Smooth muscle cell (in vitro differentiated cells): Measurements from ENCODE around the gene SLC39A12. TPM values are rescaled to one million over a fixed set of nuclear protein-coding genes. Genes with fewer than 3 reads are reported as not detected.

Experiments used
- DNase-seq: peaks from one replicate; lab custom pipeline; 2025; ENCODE audit not compliant: unreplicated experiment; lab: John Stamatoyannopoulos, UW
- H2AFZ ChIP-seq: fragments of 200-600 bp; sonication (generic); 2 replicates; pipeline ENCODE4 v1.6.0; 2016; ENCODE audit warnings: antibody characterized with exemption, low read depth, mild to moderate bottlenecking
- H3F3A ChIP-seq: fragments of 200-600 bp; sonication (generic); 2 replicates; pipeline ENCODE4 v1.6.0; 2017; ENCODE audit warnings: antibody characterized with exemption, low read depth
- H3K27ac ChIP-seq: fragments of 200-600 bp; sonication (generic); 2 replicates; pipeline ENCODE4 v1.5.1; 2016; ENCODE audit warnings: low read depth, mild to moderate bottlenecking
- H3K27me3 ChIP-seq: fragments of 200-600 bp; sonication (generic); 2 replicates; pipeline ENCODE4 v1.6.1; 2016; ENCODE audit warnings: low read depth, mild to moderate bottlenecking
- H3K36me3 ChIP-seq: fragments of 200-600 bp; sonication (generic); 2 replicates; pipeline ENCODE4 v1.5.1; 2016; ENCODE audit warnings: low read depth
- H3K4me1 ChIP-seq: fragments of 200-600 bp; sonication (generic); 2 replicates; pipeline ENCODE4 v1.5.1; 2016; ENCODE audit warnings: low read depth
- H3K4me2 ChIP-seq: fragments of 200-600 bp; sonication (generic); 2 replicates; pipeline ENCODE4 v1.6.0; 2016; ENCODE audit warnings: mild to moderate bottlenecking
- H3K4me3 ChIP-seq: fragments of 200-600 bp; sonication (generic); 2 replicates; pipeline ENCODE4 v1.5.1; 2016; ENCODE audit warnings: mild to moderate bottlenecking
- H3K79me2 ChIP-seq: fragments of 200-600 bp; sonication (generic); 2 replicates; pipeline ENCODE4 v1.6.0; 2016; ENCODE audit warnings: low read depth, mild to moderate bottlenecking
- H3K9ac ChIP-seq: fragments of 200-600 bp; sonication (generic); 2 replicates; pipeline ENCODE4 v1.6.0; 2016; ENCODE audit warnings: low read depth
- H3K9me3 ChIP-seq: fragments of 200-600 bp; sonication (generic); replicated peaks from 2 replicates; pipeline ENCODE4 v1.5.1; 2016; ENCODE audit warnings: low read depth
- H4K20me1 ChIP-seq: fragments of 200-600 bp; sonication (generic); 2 replicates; pipeline ENCODE4 v1.6.0; 2016; ENCODE audit warnings: low read depth
- WGBS: methylation state at CpG from one replicate; pipeline ENCODE4 v1.1.7; 2016; ENCODE audit warnings: low lambda C conversion rate; 5-methylcytosine and 5-hydroxymethylcytosine counted together
- polyA plus RNA-seq: library from polyadenylated mRNA; unstranded; fragments of >200 nt; fragmentation: Nextera tagmentation; extraction: Ambion mirVana; gene quantifications from 2 replicates; pipeline ENCODE4 v1.2.1, GENCODE V29; 2016
- total RNA-seq: library from RNA; depleted of rRNA; stranded (reverse); fragments of >200 nt; gene quantifications from 2 replicates; pipeline ENCODE4 v1.2.3, GENCODE V29; 2014
- TF ChIP-seq, protein P1 (sequence below): fragments of 200-600 bp; sonication (generic); IDR thresholded peaks from 2 replicates; pipeline ENCODE4 v1.5.1; 2017; ENCODE audit warnings: borderline replicate concordance, mild to moderate bottlenecking, antibody characterized with exemption; ENCODE audit not compliant: insufficient read depth, poor library complexity, severe bottlenecking

The SLC39A12 gene
- total and polyA plus RNA-seq, 2 experiments from 2014 or later: not detected

DNA sequence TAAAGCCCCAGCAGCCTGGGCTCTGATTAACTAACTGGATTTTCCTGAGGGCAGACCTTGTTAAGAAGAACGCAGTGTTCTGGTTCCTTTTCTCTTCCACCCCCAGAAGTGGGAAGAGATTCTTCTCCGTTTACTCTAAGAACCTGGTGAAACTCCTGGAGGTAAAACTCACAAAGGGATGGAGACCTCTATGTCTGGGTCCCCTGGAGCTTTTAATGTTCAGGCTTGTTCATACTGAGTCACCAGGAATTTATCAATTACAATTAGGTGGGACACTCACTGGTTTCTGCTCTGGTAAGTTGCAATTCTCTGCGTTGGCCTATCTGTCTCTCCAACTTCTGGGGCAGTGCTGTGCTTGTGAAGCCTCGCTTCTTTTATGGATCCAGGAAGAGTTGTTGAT is 115.2 kb downstream of the SLC39A12 start:
- Histone ChIP-seq H3K4me1 (no peaks in the 10 kb centered on the region), H3K27ac (no peak overlapping the region), H3K4me3 (no peak overlapping the region), H2AFZ (no peak overlapping the region), H3K9me3 (no peaks in the 10 kb centered on the region), H3K9ac (no peak overlapping the region), H3K79me2 (no peaks in the 10 kb centered on the region), H3F3A (no peaks in the 10 kb centered on the region), H3K27me3 (peaks cover 61% of the 10 kb centered on the region), H4K20me1 (no peaks in the 10 kb centered on the region), H3K4me2 (no peak overlapping the region), H3K36me3 (no peaks in the 10 kb centered on the region)
- WGBS: 65% methylated on average over 4 of the region's 4 CpGs
- DNase-seq: no peak
- TF ChIP-seq, protein P1, sequence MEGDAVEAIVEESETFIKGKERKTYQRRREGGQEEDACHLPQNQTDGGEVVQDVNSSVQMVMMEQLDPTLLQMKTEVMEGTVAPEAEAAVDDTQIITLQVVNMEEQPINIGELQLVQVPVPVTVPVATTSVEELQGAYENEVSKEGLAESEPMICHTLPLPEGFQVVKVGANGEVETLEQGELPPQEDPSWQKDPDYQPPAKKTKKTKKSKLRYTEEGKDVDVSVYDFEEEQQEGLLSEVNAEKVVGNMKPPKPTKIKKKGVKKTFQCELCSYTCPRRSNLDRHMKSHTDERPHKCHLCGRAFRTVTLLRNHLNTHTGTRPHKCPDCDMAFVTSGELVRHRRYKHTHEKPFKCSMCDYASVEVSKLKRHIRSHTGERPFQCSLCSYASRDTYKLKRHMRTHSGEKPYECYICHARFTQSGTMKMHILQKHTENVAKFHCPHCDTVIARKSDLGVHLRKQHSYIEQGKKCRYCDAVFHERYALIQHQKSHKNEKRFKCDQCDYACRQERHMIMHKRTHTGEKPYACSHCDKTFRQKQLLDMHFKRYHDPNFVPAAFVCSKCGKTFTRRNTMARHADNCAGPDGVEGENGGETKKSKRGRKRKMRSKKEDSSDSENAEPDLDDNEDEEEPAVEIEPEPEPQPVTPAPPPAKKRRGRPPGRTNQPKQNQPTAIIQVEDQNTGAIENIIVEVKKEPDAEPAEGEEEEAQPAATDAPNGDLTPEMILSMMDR: no peak

DNA sequence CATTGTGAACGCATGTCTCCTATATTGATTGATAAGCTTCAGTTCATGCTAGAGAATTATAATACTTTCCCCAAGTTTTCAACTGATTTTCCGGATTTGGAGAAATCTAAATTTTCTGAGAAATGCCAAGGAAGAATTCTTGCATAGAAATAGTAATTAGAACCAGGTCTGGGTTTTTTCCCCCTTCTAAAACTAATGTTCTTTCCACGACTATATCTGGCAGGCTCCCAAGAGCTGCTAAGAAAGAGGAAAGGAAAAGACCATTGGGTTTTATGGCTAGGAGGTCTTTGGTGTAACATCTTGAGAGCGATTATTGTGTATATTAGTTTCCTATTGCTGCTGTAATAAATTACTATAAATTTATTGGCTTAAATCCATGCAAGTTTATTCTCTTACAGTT is 116.7 kb downstream of the SLC39A12 start:
- no peaks in the 10 kb centered on the region for H3K36me3 ChIP-seq
- no peak overlapping the region for H3K27ac ChIP-seq
- no peak for DNase-seq
- H3K27me3 ChIP-seq: peaks cover 59% of the 10 kb centered on the region
- no peaks in the 10 kb centered on the region for H3K4me1 ChIP-seq
- no peak overlapping the region for H3K9ac ChIP-seq
- H3K4me3 ChIP-seq: no peak overlapping the region
- no peak overlapping the region for H3K4me2 ChIP-seq
- no peaks in the 10 kb centered on the region for H3F3A ChIP-seq
- no peaks in the 10 kb centered on the region for H4K20me1 ChIP-seq
- H3K9me3 ChIP-seq: no peaks in the 10 kb centered on the region
- H3K79me2 ChIP-seq: no peaks in the 10 kb centered on the region
- TF ChIP-seq, protein P1: no peak
- WGBS: 90% methylated on average over 4 of the region's 4 CpGs
- H2AFZ ChIP-seq: no peak overlapping the region

DNA sequence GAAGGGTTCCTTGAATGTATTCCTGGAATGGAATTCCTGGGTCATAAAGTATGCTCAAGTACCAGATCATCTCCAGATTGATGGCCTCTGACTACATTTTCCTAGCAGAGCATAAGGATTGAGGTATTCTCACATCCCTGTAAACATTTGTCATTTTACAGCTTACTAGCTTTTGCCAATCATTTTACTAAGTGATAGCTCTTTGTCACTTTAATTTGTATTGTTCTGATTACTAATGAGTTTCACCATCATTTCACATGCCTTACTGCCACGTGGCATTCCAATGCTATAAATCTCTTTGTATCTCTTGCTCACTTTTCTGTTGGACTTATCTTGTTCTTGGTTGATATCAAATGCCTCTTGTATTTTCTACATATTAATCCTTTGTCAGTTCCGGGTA is 119.9 kb downstream of the SLC39A12 start:
- TF ChIP-seq, protein P1: no peak
- Histone ChIP-seq H3K4me3 (no peak overlapping the region), H4K20me1 (no peaks in the 10 kb centered on the region), H3K4me2 (no peak overlapping the region), H3K4me1 (no peaks in the 10 kb centered on the region), H3K9me3 (no peaks in the 10 kb centered on the region), H2AFZ (no peak overlapping the region), H3F3A (no peaks in the 10 kb centered on the region), H3K36me3 (no peaks in the 10 kb centered on the region), H3K27ac (no peak overlapping the region), H3K79me2 (no peaks in the 10 kb centered on the region), H3K27me3 (peaks cover 51% of the 10 kb centered on the region), H3K9ac (no peak overlapping the region)
- DNase-seq: no peak
- WGBS: 83% methylated on average over 2 of the region's 2 CpGs

DNA sequence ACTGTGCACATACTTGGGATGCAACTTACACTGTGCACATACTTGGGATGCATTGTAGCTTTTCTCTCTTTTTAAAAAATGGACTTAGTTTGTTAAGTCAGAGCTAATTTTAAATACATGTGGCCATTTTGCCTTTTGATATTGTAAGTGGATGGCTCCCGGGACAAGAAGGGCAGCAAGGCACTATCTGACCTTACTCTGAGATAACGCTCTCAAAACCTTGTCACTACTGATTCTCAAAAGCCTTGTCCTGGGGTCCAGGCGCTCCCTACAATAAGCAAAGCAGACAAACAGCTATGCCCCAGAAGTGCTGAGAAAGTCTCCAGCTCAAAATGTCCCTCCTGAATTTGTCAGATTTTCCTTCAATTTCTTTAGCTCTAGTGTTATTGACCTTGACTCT is 121.6 kb downstream of the SLC39A12 start:
- Histone ChIP-seq H3K4me2 (no peak overlapping the region), H3K4me1 (no peaks in the 10 kb centered on the region), H3K27ac (no peak overlapping the region), H3K36me3 (no peaks in the 10 kb centered on the region), H3F3A (no peaks in the 10 kb centered on the region), H3K4me3 (no peak overlapping the region), H4K20me1 (no peaks in the 10 kb centered on the region), H3K9ac (no peak overlapping the region), H3K79me2 (no peaks in the 10 kb centered on the region), H2AFZ (no peak overlapping the region), H3K27me3 (peaks cover 53% of the 10 kb centered on the region), H3K9me3 (no peaks in the 10 kb centered on the region)
- no peak for DNase-seq
- TF ChIP-seq, protein P1: no peak
- 94% methylated on average over 3 of the region's 3 CpGs for WGBS
